ENCODE results near the gene TLR4.

The TLR4 gene

DNA sequence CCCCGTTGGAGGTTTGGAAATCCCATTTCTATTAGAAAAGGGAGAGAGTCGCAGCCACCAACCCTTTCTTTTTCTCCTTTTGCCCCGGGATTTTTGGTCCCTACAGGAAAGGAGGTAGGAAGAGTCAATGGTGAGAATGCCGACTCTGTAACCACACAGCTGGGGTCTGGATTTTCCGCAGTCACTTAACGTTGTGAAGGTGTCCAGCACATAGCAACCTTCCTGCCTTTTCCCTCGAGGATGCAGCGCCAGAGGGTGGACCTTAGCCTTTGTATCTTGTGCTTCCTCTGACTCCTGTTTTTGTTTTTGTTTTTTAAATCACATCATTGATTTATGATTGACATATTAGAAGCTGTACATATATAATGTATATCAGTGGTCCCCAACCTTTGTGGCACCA lies 41.4 kb downstream of the TLR4 start:
- DNase-seq, result no peak

DNA sequence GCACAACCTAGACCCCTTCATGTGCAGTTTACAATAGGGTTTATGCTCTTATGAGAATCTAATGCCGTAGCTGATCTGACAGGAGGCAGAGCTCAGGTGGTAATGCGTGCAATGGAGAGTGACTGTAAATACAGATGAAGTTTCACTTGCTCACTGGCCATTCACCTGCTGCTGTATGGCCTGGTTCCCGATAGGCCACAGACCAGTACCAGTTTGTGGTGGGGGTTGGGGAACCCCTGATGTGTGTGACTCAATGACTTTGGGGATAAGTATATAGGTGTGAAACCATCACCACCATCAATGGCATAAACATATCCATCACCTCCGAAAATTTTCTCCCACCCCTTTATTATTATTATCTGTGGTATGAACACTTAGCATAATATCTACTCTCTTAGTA lies 42.1 kb downstream of the TLR4 start:
- no peak for DNase-seq

- DNase-seq, result no peak
Measured at GRCh38 chr9:117747386-117747970, 43.3 kb downstream of the TLR4 start.

GRCh38 chr9:117750401-117750800 lies 46.2 kb downstream of the TLR4 start:
- DNase-seq, result no peak

DNA sequence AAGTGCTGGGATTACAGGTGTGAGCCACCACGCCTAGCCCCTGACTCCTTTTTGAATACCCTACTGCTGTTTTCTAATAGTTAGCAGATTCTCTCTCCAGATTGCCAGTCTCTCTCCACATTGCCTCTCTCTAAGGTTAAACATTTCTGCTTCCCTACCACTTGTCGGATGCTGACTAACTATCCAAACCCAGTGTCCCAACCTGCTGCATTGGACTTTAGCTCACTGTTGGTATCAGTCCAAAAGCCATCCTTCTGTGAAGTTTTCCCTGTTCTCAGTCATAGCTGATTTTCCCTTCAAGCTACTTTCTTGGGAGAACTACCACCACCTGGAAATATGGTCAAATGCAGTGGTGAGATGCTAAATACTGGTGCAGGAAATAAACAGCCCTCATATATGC lies 48.7 kb downstream of the TLR4 start:
- no peak for DNase-seq

DNA sequence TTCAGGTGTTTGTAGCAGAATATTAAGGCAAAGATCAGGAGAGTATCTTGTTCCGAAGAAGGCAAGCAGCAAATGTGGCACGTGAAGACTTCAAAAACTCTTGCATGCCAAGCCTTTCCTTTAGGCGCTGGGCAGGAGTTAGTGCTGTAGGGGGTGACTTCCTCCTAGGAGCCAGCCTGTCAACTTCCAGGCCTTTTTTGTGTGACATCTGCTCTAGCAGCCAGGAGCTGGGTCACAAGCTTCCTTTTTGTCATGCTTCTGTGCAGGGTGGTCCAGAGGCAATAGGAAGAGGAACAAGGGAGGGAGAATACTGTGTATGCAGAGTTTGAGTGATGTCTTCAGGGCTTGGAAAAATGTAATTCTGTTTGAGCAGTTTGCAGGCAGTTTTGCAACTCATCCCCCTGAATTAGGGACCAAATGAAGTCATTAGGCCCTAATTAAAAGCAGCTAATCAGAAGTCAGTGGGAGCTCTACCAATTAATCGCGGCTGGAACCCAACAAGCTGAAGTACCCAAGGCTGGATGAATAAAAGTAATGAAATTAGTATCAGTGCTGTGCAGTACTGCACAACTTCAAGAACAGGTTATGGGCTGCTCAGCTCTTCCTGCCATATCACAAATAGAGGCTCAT lies 53.5 kb downstream of the TLR4 start:
- no peak for DNase-seq

DNA sequence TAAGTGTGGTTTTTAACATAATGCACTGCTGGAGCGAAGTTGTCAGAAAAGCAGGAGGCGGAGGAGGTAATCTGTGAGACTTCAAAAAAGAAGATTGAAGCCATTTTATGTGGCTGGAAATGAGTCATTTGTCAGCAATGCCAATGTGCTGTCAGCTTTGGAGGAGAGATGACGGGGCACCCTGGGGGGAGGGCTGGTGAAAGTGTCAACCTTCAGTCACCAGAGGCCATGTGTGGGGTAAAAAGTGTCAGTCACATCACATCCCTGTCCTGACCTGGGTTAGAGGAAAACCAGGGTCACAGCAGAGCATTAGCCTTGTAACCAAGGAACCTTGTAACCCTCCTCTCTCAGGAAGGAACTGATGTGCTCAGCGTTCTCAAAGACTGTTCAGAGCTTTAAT lies 59.1 kb downstream of the TLR4 start:
- no peak for DNase-seq

GRCh38 chr9:117768750-117769395 lies 64.7 kb downstream of the TLR4 start:
- DNase-seq, result no peak

GRCh38 chr9:117771136-117771535 lies 66.9 kb downstream of the TLR4 start:
- DNase-seq, result no peak

GRCh38 chr9:117772960-117773359 lies 68.8 kb downstream of the TLR4 start:
- DNase-seq, result no peak
